RCC 7860 (cell line): ENCODE measurements around the gene ZNF496.
"Not testable (repeated sequence)": the region's sequence is repeated elsewhere in the genome, so short reads cannot be mapped to it uniquely, and the experiment has no call there.

ENCODE experiments used
- DNase-seq: peaks from one replicate; pipeline ENCODE4 v3.0.0-alpha.2; 2015; ENCODE audit warnings: low spot score
- FAIRE-seq: peaks from 2 replicates; lab custom pipeline; 2012; peaks lifted over from hg19 to GRCh38; lab: Jason Lieb, UNC

The ZNF496 gene

DNA sequence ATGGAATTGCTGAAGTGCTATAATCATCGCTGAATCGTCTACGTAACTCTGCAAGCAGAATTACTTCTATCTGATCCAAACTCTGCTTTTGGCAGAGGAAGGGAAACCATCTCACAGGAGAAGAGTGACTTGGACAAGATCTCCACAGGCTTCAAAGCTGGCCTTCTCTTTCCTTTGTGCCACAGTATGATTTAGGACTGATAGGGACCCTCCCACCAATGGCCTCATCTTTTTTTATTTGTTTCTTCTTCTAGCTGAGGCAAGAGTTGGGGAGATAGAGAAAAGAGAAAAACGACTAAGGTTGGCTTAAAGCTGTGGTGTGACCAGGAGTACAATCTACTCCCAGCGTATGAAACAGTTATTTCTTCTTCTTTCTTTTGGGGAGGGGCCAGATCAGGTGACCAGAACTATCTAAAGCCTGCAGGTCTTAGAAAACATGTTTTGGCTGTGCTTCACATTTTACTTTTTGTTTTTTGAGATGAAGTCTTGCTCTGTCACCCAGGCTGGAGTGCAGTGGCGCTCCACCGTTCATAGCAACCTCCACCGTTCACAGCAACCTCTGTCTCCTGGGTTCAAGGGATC, 35.0 kb downstream of the ZNF496 start:
- FAIRE-seq = no peak
- DNase-seq = no peak

DNA sequence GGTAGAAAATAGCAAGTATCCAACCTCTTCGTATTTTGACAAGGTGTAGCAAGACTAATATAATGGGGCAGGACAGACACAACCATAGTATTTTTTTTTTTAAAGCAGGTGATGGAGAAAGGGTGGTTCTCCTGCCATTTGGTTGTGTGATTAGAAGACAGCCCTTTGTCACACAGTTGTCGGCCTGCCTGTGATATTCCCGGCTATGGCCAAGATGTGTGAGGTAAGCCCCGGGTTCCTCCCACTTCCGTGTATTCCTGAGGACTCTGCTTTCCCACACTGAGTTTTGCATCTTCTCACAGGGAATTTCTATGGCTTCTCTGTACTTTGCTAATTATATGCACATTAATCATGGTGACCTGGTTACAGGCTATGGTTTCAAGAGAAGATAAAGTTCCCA, 35.9 kb downstream of the ZNF496 start:
- no peak for DNase-seq
- no peak for FAIRE-seq

DNA sequence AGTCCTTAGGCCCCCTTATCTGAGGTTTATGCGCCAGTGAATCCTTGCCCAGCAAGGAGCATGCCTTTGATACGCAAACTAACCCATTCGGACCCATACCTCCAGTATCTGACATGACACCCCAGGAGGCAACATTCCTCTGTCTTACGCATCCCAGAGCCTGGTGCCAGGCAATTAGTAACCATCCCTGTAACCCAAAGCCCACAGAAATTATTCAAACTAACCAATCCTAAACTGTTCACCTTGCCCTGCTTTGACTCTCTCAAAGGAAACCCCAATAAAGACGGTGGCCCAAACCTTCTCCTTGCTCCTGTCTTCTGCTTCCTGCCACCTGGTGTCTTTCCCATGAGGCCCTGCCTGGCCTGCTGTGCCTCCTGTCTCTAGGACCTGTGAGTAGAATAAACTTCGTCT, 36.4 kb downstream of the ZNF496 start:
- FAIRE-seq (no peak), DNase-seq (peak; percentile 36)

DNA sequence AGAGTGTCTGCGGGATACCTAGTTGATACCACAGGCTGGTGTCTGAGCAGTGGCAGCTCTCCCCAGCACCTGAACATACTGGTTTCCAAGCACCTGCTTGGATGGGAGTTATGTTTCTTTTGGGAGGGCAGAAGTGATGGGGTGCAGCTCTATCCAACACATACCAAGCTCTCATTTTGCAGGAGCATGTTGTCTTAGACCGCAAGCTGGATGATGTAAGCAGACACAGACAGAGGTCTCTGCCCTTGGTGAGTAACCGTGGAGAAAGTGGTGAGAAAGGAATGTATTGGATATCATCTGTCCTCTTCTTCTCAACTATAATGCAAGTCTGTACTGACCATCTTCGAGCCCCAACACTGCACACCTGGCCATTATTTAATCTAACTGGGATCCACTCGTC, 37.4 kb downstream of the ZNF496 start:
- FAIRE-seq = no peak

DNA sequence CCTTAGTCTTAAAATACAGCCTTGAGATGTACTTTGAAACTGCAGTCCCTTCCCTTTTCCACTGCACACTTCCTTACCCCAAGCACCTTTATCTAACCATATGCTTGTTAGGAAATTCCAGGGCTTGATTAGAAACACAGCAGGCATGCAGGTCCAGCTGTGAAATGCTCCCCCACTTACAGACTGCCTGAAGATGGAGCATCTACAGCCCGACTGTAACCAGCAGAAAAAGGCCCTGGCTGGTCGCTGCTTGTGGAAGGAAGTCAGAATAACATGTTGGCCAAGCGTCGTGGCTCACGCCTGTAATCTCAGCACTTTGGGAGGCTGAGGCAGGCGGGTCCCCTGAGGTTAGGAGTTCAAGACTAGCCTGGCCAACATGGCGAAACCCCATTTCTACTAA, 38.6 kb downstream of the ZNF496 start:
- DNase-seq (no peak), FAIRE-seq (no peak)

More for the DNA sequence above, 37.4 kb downstream of the ZNF496 start:
- peak; percentile 31 for DNase-seq

DNA sequence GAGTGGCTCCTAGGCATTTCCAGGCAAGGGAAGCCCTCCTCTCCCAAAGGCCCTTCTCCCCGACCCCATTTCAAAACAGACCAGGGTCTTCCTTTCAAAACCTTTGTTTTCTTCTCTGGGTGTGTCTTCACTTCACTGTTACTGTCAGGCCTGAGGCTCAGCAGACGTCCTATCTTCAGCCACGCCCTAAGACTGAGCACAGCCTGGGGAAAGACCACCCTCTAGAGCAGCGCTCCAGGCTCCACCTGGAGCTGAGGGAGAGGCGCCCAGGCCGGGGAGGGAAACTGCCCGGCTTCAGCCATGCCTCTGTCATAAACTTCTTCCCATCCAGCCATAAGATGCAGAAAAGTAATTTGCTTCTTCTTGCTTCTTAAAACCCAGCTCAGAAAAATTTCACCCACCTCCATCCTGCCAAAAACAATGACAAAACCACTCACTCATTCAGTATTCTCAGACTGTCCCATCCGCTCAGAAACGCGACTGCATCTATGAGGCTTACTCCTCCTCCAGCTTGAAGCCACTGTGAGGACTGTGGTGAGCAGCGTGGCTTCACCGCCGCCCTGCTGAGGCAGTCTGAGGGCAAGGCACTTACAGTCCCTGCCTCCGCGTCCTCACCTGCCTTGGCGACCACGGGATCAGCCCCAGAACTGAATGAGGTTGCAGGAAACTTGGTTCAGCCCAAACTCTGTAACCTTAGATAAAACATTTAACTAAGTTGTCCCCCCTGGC, 39.7 kb downstream of the ZNF496 start:
- DNase-seq (no peak), FAIRE-seq (no peak)

DNA sequence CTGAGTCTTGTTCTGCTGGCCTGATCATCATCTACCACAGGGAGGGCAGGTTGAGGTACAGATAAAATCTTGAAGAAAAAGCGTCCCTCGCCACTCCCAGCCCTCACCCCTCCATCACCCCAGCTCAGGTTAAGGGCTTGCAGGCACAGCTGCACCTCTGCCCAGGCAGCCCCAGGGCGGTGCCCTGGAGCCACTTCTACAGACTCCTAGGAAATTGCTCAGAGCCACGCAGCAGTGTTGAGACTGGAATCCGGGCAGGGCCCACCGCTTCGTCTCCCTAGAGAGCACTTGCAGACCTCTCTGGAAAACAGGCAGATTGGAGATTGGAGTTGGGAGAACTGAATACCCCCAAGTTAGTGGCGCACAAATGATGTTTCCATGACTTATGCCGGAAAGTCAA, 40.5 kb downstream of the ZNF496 start:
- DNase-seq (no peak), FAIRE-seq (no peak)

DNA sequence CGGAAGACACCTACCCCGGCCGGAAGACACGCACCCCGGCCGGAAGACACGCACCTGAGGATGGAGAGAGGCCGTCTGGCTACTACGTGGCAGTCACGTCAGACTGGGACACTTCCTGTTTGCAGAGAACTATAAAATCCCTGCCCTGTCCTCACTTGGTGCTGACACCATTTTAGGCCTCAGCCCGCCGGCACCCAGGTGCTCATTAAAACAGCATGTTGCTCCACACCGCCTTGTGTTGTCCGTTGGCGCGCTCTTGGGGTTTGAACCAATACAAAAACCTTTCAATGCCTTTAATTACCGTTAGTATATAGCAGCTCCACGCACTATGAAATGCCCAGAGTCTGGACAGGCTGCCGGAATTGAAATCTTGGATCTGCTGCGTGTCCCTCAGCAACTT, 41.1 kb downstream of the ZNF496 start:
- FAIRE-seq (no peak), DNase-seq (no peak)

DNA sequence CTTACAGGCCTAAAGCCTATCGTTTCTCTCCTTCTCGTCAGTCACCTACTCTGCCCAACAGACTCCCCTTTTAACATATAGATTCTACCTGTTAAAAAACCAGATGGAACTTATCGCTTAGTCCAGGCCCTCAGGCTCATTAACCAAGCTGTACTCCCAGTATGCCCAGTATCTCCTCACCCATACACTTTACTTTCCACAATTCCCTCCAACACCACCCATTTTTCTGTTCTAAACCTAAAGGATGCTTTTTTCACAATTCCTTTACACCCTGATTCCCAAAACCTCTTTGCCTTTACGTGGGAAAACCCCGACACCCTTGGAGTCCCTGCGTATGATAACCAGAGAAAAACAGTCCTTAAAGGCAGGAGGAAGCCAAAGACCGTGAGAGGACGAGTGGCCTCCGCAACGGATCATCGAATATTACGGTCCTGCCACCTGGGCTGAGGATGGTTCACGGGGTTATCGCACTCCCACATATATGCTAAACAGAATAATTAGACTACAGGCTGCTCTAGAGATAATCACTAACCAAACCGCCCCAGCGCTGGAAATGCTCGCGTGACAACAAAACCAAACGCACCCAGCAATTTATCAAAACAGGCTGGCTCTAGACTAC, 42.3 kb downstream of the ZNF496 start:
- FAIRE-seq, DNase-seq: not testable (repeated sequence)

DNA sequence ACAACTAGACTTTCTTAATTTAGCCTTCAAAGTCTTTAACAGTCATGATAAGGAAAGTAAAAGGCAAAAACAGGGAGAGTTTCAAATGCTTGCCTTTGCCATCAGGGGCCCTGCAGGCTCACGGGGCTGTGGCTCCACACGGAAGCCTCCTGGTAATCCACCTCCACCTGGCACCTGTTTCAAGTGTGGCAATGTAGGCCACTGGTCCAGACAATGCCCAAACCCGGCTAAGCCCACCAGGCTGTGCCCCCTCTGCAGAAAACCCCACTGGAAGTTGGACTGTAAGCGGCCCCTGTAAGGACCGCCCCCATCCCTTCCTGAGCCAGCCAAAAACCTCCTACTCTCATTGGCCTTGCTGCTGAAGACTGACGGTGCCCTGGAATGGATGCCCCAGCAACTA, 43.3 kb downstream of the ZNF496 start:
- FAIRE-seq (no peak), DNase-seq (no peak)

DNA sequence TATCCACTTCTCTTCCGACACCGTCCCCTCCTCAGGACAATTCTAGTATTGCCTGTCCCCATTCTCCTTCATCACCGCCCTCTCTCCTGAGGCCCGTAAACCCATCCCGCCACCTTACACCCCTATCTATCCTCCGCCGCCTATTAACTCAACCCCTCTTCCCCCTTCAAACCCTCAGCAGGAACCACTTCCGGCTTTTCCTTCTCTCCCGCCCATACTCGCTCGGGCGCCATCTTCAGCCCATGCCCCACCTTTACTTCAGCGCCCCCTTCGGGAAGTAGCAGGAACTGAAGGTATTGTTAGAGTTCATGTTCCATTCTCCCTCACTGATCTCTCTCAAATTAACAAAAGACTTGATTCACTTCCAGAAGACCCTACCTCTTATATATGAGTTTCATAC, 44.2 kb downstream of the ZNF496 start:
- FAIRE-seq (no peak), DNase-seq (no peak)

DNA sequence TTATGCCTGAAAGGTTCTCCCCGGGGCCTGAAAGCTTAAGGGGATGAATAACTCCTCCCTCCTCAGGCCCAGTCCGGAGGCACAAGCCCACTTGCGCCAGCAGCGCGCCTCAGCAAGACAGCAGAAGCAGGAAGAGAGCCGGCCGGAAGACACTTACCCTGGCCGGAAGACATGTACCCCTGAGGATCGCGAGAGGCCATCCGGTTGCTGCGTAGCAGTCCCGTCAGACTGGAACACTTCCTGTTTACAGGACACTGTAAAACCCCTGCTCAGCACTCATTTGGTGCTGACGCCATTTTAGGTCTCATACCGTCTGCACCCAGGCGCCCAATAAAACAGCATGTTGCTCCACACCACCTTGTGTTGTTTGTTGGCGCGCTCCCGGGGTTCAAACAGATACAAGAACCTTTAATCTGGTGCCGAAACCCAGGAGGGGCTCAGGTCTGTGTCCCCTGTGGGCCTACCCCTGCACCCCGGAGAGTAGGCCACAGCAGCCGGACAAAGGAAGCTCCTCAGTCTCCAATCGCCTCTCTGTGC, 45.5 kb downstream of the ZNF496 start:
- FAIRE-seq (no peak), DNase-seq (no peak)

DNA sequence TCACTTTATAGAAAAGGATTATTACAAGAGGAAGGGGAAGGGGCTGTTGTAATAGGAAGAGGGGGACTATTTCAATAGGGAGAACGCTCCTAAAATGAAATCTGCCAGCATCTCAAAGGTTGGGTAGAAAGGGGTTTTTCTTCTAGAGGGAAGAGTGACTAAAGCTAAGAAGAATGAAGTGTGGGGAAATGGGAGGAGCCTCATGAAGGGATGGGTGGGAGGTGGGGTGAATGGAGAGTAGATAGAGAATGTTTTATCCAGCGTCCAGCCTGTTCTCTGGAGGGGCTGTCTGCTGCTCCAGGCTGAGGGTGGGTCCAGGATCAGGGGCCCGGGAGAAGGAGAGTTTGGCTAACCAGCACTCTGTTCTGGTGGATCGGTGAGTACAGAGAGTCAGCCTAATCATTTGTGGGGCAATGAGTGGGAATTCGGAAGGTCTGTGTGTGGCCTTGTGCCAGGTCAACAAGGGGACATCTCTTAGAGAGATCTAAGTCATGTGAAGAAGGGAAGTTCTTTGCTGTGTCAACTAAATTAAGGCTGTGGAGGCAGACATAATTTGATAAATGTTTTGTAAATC, 50.6 kb downstream of the ZNF496 start:
- DNase-seq (no peak), FAIRE-seq (no peak)

DNA sequence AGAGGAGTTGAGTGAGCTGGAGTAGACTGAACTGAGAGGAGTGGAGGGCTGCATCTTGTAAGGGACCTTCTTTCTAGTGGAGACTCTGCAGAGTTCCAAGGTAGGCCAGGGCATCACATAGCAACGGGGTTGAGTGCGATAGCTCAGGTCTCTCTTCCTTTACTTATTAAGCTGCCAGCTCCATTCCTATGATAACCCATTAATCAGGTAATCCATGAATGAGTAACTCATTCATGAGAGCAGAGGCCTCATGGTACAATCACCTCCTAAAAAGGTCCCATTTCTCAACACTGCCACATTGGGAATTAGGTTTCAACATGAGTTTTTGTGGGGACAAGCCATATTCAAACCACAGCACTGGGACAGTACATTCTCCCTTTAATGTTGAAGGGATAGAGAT, 54.5 kb downstream of the ZNF496 start:
- DNase-seq = no peak
- FAIRE-seq = no peak

DNA sequence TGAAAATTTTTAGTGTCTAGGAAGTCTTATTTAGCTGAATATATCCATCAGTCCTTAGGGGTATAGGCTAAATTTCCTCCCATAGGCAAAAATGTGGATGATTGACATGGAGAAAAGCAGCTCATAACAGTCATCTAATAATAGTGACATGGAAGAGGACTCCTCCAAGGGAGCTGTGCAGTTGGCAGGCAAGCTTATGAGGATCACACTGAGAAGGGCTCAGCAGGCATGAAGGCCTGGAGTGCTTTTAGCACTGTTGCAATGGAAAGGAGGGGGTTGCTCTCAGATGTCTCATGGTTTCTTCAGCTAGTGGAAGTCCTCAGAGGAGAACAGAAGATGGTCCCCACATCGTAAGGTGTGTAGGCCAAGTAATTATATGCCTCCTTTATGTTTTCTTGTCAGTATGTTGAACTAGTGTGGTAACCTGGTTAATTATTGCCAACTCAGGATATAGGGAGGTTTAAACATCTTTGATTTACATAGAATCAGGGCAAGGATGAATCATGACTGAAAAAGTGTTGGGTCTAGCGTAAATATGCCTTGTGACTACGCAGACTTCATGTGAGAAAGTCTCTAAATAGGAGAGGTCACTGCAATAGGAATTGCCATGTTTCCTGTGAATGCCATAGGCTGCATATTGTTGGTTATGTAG, 56.9 kb downstream of the ZNF496 start:
- no peak for DNase-seq
- FAIRE-seq = no peak

DNA sequence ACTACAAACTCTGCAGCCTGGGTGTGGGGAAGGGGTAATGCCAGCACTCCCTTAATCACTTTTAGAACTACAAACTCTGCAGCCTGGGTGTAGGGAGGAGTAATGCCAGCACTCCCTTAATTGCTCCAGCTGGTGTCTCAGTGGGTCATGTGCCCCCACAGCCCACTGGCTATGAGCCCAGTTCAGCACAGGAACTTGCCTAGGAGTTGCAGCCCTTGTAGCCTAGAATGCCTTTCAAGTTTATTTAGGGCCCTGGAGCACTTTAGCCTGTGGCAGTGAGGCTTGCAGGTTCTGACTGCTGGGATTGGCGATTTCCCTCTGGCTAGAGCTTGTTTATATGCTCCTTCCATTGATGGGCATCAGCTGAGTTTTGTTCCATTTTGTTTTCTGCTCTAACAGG, 58.7 kb downstream of the ZNF496 start:
- FAIRE-seq = no peak

DNA sequence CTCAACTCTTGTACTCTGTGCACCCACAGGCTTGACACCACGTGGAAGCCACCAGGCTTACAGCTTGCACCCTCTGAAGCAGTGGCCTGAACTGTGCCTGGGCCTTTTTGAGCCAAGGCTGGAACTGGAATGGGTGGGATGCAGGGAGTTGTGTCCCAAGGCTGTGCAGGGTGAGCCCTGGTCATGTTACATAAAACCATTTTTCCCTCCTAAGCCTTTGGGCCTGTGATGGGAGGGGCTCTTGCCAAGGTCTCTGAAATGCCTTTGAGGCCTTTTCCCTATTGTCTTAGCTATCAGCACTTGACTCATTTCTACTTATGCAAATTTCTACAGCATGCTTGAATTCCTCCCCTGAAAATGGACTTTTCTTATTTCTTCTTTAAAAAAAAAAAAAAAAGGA, 61.7 kb downstream of the ZNF496 start:
- FAIRE-seq (no peak), DNase-seq (no peak)

More for the DNA sequence above, 58.7 kb downstream of the ZNF496 start:
- DNase-seq = no peak

DNA sequence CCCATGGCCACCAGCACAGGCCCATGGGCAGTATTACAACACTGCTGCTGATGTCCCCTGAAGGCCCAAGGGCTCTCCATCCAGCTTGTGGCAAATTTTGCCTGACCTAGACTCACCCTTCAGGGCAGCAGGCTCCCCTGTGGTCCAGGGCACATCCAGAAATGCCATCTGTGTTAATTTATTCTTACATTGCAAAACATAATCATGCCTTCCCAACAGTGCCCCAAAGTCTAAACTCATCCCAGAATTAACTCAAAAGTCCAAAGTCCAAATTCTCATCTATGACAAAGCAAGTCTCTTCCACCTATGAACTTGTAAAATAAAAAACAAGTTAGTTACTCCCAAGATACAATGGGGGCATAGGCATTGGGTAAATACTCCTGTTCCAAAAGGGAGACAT, 62.5 kb downstream of the ZNF496 start:
- DNase-seq (no peak), FAIRE-seq (no peak)

DNA sequence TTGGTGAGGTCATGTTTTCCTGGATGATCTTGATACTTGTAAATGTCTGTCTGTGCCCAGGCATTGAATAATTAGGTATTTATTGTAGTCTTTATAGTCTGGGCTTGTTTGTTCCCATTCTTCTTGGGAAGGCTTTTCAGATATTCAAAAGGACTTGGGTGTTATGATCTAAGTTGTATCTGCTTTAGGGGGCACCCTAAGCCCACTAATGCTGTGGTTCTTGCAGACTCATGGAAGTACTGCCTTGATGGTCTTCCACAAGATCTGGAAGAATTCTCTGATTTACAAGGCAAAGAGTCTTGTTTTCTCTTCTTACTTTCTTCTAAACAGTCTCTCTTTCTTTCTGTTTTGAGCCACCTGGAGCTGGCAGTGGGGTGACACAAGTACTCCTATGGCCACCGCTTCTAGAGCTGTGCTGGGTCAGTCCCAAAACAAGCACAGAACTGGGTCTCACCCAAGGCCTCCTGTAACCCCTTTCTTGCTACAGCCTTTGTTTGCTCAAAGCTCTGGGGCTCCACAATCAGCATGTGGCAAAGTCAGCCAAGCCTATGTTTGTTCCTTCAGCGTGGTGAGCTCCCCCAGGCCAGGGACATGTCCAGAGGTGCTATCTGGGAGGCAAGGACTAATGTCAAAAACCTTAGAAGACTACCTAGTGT, 63.1 kb downstream of the ZNF496 start:
- DNase-seq (no peak), FAIRE-seq (no peak)

DNA sequence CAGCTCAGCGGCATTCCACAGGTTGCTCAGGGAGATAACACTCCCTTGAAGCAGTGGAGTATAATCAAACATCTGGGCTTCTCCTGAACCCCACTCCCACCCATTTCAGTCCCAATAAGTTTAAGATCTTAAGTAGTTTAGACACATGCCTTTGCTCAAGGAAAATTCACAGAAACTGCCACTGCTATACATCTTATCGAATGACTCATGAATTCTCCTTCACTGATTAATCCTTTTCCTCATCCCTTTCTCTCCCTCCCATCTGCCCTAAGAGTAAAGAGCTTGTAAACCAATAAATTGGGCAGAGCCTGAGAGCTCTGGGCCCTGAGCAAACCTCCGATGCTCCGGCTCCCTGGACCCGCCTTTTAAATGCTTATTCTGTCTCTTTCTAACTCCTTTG, 65.6 kb downstream of the ZNF496 start:
- FAIRE-seq = no peak
- DNase-seq = no peak

DNA sequence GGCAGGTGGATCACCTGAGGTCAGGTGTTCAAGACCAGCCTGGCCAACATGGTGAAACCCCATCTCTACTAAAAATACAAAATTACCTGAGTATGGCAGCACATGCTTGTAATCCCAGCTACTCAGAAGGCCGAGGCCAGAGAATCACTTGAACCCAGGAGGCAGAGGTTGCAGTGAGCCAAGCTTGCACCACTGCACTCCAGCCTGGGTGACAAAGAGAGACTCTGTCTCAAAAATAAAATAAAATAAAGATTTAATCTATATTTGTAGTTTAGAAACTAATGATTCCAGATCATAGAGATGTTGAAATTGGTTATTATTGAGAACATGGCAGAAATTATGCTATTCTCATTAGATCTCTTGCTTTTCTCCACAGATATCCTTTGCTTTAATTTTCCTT, 75.9 kb downstream of the ZNF496 start, which contains the start of gene VN1R5:
VN1R5 (plus strand) TSS at position 301 of the 400 bp plus-strand sequence.
- DNase-seq, FAIRE-seq: not testable (repeated sequence)
